ENCODE results near the gene NFATC3.

The NFATC3 gene

DNA sequence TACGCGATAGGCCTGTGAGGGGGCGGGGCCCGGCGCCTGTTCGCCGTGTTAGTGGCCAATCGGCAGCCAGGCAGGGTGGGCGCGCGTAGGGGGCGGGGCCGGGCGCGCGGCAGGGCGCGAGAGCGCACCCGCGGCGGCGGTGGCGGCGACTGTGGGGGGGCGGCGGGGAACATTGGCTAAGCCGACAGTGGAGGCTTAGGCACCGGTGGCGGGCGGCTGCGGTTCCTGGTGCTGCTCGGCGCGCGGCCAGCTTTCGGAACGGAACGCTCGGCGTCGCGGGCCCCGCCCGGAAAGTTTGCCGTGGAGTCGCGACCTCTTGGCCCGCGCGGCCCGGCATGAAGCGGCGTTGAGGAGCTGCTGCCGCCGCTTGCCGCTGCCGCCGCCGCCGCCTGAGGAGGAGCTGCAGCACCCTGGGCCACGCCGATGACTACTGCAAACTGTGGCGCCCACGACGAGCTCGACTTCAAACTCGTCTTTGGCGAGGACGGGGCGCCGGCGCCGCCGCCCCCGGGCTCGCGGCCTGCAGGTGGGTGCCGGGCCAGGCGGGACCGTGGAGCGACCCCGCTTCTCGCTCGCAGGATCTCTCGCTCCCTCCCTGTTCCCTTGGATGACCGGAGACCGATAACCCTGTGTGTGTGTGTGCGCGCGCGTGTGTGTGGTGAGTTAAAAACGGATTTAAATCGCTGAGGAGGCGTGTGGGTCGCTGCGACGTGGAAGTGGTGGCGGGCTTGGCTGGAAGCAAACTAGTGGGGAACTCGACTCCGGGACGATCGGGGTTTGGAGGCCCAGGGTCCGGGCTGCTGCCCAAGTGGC, at the start of gene NFATC3:
TSS of gene NFATC3 (plus strand) at position 112 of the 813 bp plus-strand sequence. CDS start at position 424, 312 bp downstream.
- Histone ChIP-seq H3K4me3 (ENCODE audit: low read depth, low read length) (peak within 1 kb of the TSS; percentile 93), H3K9ac (ENCODE audit: low read depth, low read length) (peak within 1 kb of the TSS; percentile 93), H3K36me3 (ENCODE audit: control insufficient read depth, insufficient read depth, low read length) (no peaks in the 10 kb centered on the region), H3K9me3 (ENCODE audit: control insufficient read depth, insufficient read depth, low read length) (no peaks in the 10 kb centered on the region), H3K27me3 (ENCODE audit: control insufficient read depth, insufficient read depth, low read length) (no peaks in the 10 kb centered on the region), H3K4me1 (ENCODE audit: control insufficient read depth, insufficient read depth, low read length) (peaks cover 7% of the 10 kb centered on the region)

- H3K4me3 ChIP-seq (ENCODE audit: low read depth, low read length) = no peak overlapping the region
- no peak overlapping the region for H3K9ac ChIP-seq (ENCODE audit: low read depth, low read length)
- no peaks in the 10 kb centered on the region for H3K9me3 ChIP-seq (ENCODE audit: control insufficient read depth, insufficient read depth, low read length)
- no peaks in the 10 kb centered on the region for H3K4me1 ChIP-seq (ENCODE audit: control insufficient read depth, insufficient read depth, low read length)
- peaks cover 2% of the 10 kb centered on the region for H3K36me3 ChIP-seq (ENCODE audit: control insufficient read depth, insufficient read depth, low read length)
- no peaks in the 10 kb centered on the region for H3K27me3 ChIP-seq (ENCODE audit: control insufficient read depth, insufficient read depth, low read length)
Observed at GRCh38 chr16:68037841-68038597, 47.2 kb upstream of the NFATC3 start.

- no peaks in the 10 kb centered on the region for H3K27me3 ChIP-seq (ENCODE audit: control insufficient read depth, insufficient read depth, low read length)
- H3K9me3 ChIP-seq (ENCODE audit: control insufficient read depth, insufficient read depth, low read length) = no peaks in the 10 kb centered on the region
- no peak overlapping the region for H3K4me3 ChIP-seq (ENCODE audit: low read depth, low read length)
- H3K4me1 ChIP-seq (ENCODE audit: control insufficient read depth, insufficient read depth, low read length) = no peaks in the 10 kb centered on the region
- H3K36me3 ChIP-seq (ENCODE audit: control insufficient read depth, insufficient read depth, low read length) = peaks cover 2% of the 10 kb centered on the region
- H3K9ac ChIP-seq (ENCODE audit: low read depth, low read length) = no peak overlapping the region
Observed at GRCh38 chr16:68040506-68041288, 44.5 kb upstream of the NFATC3 start.

DNA sequence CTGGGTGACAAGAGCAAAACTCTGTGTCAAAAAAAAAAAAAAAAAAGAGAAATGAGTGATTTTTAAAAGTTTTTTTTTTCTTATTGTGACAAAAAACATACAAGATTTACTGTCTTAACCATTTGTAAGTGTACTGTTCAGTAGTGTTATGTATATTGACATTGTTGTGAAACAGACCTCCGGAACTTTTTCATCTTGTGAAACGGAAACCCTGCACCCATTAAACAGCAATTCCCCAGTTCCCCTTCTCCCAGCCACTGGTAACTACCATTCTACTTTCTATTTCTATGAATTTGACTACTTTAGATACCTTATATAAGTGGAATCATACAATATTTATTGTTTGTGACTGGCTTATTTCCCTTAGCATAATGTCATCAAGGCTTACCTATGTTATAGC, 43.4 kb upstream of the NFATC3 start:
- no peaks in the 10 kb centered on the region for H3K27me3 ChIP-seq (ENCODE audit: control insufficient read depth, insufficient read depth, low read length)
- H3K9me3 ChIP-seq (ENCODE audit: control insufficient read depth, insufficient read depth, low read length) = no peaks in the 10 kb centered on the region
- no peak overlapping the region for H3K9ac ChIP-seq (ENCODE audit: low read depth, low read length)
- H3K36me3 ChIP-seq (ENCODE audit: control insufficient read depth, insufficient read depth, low read length) = no peaks in the 10 kb centered on the region
- no peaks in the 10 kb centered on the region for H3K4me1 ChIP-seq (ENCODE audit: control insufficient read depth, insufficient read depth, low read length)
- no peak overlapping the region for H3K4me3 ChIP-seq (ENCODE audit: low read depth, low read length)

DNA sequence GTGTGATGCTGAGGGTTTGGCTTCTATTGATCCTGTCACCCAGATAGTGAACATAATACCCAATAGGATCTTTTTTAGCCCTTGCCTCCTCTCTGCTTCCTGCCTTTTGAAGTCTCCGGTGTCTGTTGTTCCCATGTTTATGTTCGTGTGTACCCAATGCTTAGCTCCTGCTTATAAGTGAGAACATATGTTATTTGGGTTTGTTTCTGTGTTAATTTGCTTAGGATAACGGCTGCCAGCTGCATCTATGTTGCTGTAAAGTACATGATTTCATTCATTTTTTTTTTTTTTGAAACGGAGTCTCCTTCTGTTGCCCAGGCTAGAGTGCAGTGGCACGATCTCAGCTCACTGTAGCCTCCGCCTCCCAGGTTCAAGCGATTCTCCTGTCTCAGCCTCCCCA, 39.1 kb upstream of the NFATC3 start:
- Histone ChIP-seq H3K36me3 (ENCODE audit: control insufficient read depth, insufficient read depth, low read length) (peaks cover 8% of the 10 kb centered on the region), H3K9ac (ENCODE audit: low read depth, low read length) (no peak overlapping the region), H3K9me3 (ENCODE audit: control insufficient read depth, insufficient read depth, low read length) (no peaks in the 10 kb centered on the region), H3K4me3 (ENCODE audit: low read depth, low read length) (no peak overlapping the region), H3K27me3 (ENCODE audit: control insufficient read depth, insufficient read depth, low read length) (no peaks in the 10 kb centered on the region), H3K4me1 (ENCODE audit: control insufficient read depth, insufficient read depth, low read length) (no peaks in the 10 kb centered on the region)

- Histone ChIP-seq H3K27me3 (ENCODE audit: control insufficient read depth, insufficient read depth, low read length) (no peaks in the 10 kb centered on the region), H3K9ac (ENCODE audit: low read depth, low read length) (no peak overlapping the region), H3K9me3 (ENCODE audit: control insufficient read depth, insufficient read depth, low read length) (no peaks in the 10 kb centered on the region), H3K36me3 (ENCODE audit: control insufficient read depth, insufficient read depth, low read length) (peaks cover 8% of the 10 kb centered on the region), H3K4me3 (ENCODE audit: low read depth, low read length) (no peak overlapping the region), H3K4me1 (ENCODE audit: control insufficient read depth, insufficient read depth, low read length) (no peaks in the 10 kb centered on the region)
Observed at GRCh38 chr16:68047987-68048386, 37.2 kb upstream of the NFATC3 start.

- Histone ChIP-seq H3K36me3 (ENCODE audit: control insufficient read depth, insufficient read depth, low read length) (peaks cover 9% of the 10 kb centered on the region), H3K9me3 (ENCODE audit: control insufficient read depth, insufficient read depth, low read length) (no peaks in the 10 kb centered on the region), H3K9ac (ENCODE audit: low read depth, low read length) (no peak overlapping the region), H3K27me3 (ENCODE audit: control insufficient read depth, insufficient read depth, low read length) (no peaks in the 10 kb centered on the region), H3K4me3 (ENCODE audit: low read depth, low read length) (no peak overlapping the region), H3K4me1 (ENCODE audit: control insufficient read depth, insufficient read depth, low read length) (no peaks in the 10 kb centered on the region)
Observed at GRCh38 chr16:68049449-68049848, 35.7 kb upstream of the NFATC3 start.

DNA sequence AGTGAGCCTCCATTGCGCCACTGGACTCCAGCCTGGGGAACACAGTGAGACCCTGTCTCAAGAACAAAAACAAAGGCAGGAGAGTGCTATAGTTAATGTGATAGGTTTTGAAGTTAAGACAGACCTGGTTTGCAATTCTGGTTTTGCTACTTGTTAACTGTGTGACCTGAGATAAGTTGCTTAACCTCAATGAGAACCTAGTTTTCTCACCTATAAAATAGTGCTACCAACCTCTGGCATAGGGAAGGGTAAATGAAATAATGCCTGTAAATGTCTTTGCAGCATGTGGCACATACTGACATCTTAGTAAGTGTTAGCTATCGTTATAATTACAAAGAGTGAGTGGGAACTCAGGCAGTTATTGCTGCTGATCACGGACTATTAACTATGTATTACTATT, 29.8 kb upstream of the NFATC3 start:
- no peak overlapping the region for H3K9ac ChIP-seq (ENCODE audit: low read depth, low read length)
- peaks cover 2% of the 10 kb centered on the region for H3K36me3 ChIP-seq (ENCODE audit: control insufficient read depth, insufficient read depth, low read length)

GRCh38 chr16:68059804-68060203, 25.4 kb upstream of the NFATC3 start:
- Histone ChIP-seq H3K4me3 (ENCODE audit: low read depth, low read length) (no peak overlapping the region), H3K9ac (ENCODE audit: low read depth, low read length) (no peak overlapping the region), H3K27me3 (ENCODE audit: control insufficient read depth, insufficient read depth, low read length) (no peaks in the 10 kb centered on the region), H3K9me3 (ENCODE audit: control insufficient read depth, insufficient read depth, low read length) (no peaks in the 10 kb centered on the region), H3K36me3 (ENCODE audit: control insufficient read depth, insufficient read depth, low read length) (no peaks in the 10 kb centered on the region), H3K4me1 (ENCODE audit: control insufficient read depth, insufficient read depth, low read length) (no peaks in the 10 kb centered on the region)

More for the DNA sequence above, 29.8 kb upstream of the NFATC3 start:
- H3K4me3 ChIP-seq (ENCODE audit: low read depth, low read length) = no peak overlapping the region
- no peaks in the 10 kb centered on the region for H3K27me3 ChIP-seq (ENCODE audit: control insufficient read depth, insufficient read depth, low read length)
- no peaks in the 10 kb centered on the region for H3K9me3 ChIP-seq (ENCODE audit: control insufficient read depth, insufficient read depth, low read length)
- H3K4me1 ChIP-seq (ENCODE audit: control insufficient read depth, insufficient read depth, low read length) = no peaks in the 10 kb centered on the region

GRCh38 chr16:68061396-68061795, 23.8 kb upstream of the NFATC3 start:
- H3K36me3 ChIP-seq (ENCODE audit: control insufficient read depth, insufficient read depth, low read length) = peaks cover 3% of the 10 kb centered on the region
- H3K4me3 ChIP-seq (ENCODE audit: low read depth, low read length) = no peak overlapping the region
- H3K9me3 ChIP-seq (ENCODE audit: control insufficient read depth, insufficient read depth, low read length) = no peaks in the 10 kb centered on the region
- no peaks in the 10 kb centered on the region for H3K4me1 ChIP-seq (ENCODE audit: control insufficient read depth, insufficient read depth, low read length)
- H3K27me3 ChIP-seq (ENCODE audit: control insufficient read depth, insufficient read depth, low read length) = no peaks in the 10 kb centered on the region
- no peak overlapping the region for H3K9ac ChIP-seq (ENCODE audit: low read depth, low read length)

- Histone ChIP-seq H3K9ac (ENCODE audit: low read depth, low read length) (no peak overlapping the region), H3K36me3 (ENCODE audit: control insufficient read depth, insufficient read depth, low read length) (peaks cover 3% of the 10 kb centered on the region), H3K9me3 (ENCODE audit: control insufficient read depth, insufficient read depth, low read length) (no peaks in the 10 kb centered on the region)
Observed at GRCh38 chr16:68062910-68063393, 22.2 kb upstream of the NFATC3 start.

More at GRCh38 chr16:68062910-68063393, 22.2 kb upstream of the NFATC3 start:
- no peaks in the 10 kb centered on the region for H3K4me1 ChIP-seq (ENCODE audit: control insufficient read depth, insufficient read depth, low read length)
- no peaks in the 10 kb centered on the region for H3K27me3 ChIP-seq (ENCODE audit: control insufficient read depth, insufficient read depth, low read length)
- no peak overlapping the region for H3K4me3 ChIP-seq (ENCODE audit: low read depth, low read length)

Measured in iPS-15b (cell line).